A549 (cell line): ENCODE data around the gene SORBS1.

Experiments used
- CTCF ChIP-seq: fragments of >200 bp; sonication (Bioruptor Twin); formaldehyde crosslinking; IDR thresholded peaks from 3 replicates; pipeline ENCODE4 v1.5.1; 2016
- ESRRA ChIP-seq: fragments of 150-350 bp; IDR thresholded peaks from 2 replicates; pipeline ENCODE4 v1.6.1; 2014; ENCODE audit warnings: mild to moderate bottlenecking, low read length, borderline replicate concordance
- HDAC2 ChIP-seq: fragments of 200-600 bp; sonication (generic); IDR thresholded peaks from 2 replicates; pipeline ENCODE4 v1.6.1; 2016
- PHF8 ChIP-seq: fragments of 200-600 bp; sonication (generic); IDR thresholded peaks from 2 replicates; pipeline ENCODE4 v1.6.1; 2016; ENCODE audit warnings: low read depth, mild to moderate bottlenecking, antibody characterized with exemption, moderate library complexity, borderline replicate concordance
- POLR2A ChIP-seq: IDR thresholded peaks from 2 replicates; pipeline ENCODE4 v1.6.1; 2012; ENCODE audit warnings: mild to moderate bottlenecking, low read length
- RFX5 ChIP-seq: fragments of 450-650 bp; IDR thresholded peaks from 2 replicates; pipeline ENCODE4 v1.7.1; 2014; ENCODE audit warnings: antibody characterized with exemption, mild to moderate bottlenecking, moderate library complexity
- TP53 ChIP-seq: fragments of 250-450 bp; sonication (Bioruptor Pico); IDR thresholded peaks from 2 replicates; pipeline ENCODE4 v1.5.0; 2021; ENCODE audit warnings: mild to moderate bottlenecking, moderate library complexity

- TF ChIP-seq ESRRA (no peak), CTCF (no peak), HDAC2 (no peak), POLR2A (no peak), RFX5 (no peak), TP53 (CRISPR knock-in tag) (no peak), PHF8 (no peak)
Measured at GRCh38 chr10:95411635-95412034, 149.5 kb downstream of the SORBS1 start.
